Keratinocyte (primary cell): ENCODE results near the gene TKT. TPM values are rescaled to one million over a fixed set of nuclear protein-coding genes. Genes with fewer than 3 reads are reported as not detected.

Experiments
- DNase-seq: peaks from one replicate; pipeline ENCODE4 v3.0.0-alpha.2; 2011; ENCODE audit warnings: low read depth, missing footprints, low spot score
- FAIRE-seq: peaks from 2 replicates; lab custom pipeline; 2011; peaks lifted over from hg19 to GRCh38; lab: Jason Lieb, UNC
- H2AFZ ChIP-seq: 2 replicates; pipeline ENCODE4 v1.6.0; 2012; ENCODE audit warnings: low read length, control low read depth, inconsistent platforms; ENCODE audit not compliant: control insufficient read depth
- H3K27ac ChIP-seq: 2 replicates; pipeline ENCODE4 v1.5.1; 2011; ENCODE audit warnings: low read length; ENCODE audit not compliant: control insufficient read depth, insufficient read depth
- H3K27me3 ChIP-seq: 3 replicates; pipeline ENCODE4 v1.6.0; 2011; ENCODE audit warnings: low read length; ENCODE audit not compliant: control insufficient read depth, insufficient read depth; ENCODE audit errors: extremely low read depth
- H3K36me3 ChIP-seq, 2 experiments: 2 replicates in 1 of 2; 3 replicates in 1 of 2; pipeline ENCODE4 v1.5.1; 2011; ENCODE audit warnings: low read length in 2 of 2, mild to moderate bottlenecking in 1 of 2; ENCODE audit not compliant: control insufficient read depth in 2 of 2, insufficient read depth in 2 of 2; ENCODE audit errors: extremely low read depth in 1 of 2
- H3K4me1 ChIP-seq: 3 replicates; pipeline ENCODE4 v1.5.1; 2011; ENCODE audit warnings: low read length; ENCODE audit not compliant: control insufficient read depth, insufficient read depth; ENCODE audit errors: extremely low read depth
- H3K4me2 ChIP-seq: 3 replicates; pipeline ENCODE4 v1.6.0; 2011; ENCODE audit warnings: low read depth, low read length; ENCODE audit not compliant: control insufficient read depth, insufficient read depth; ENCODE audit errors: extremely low read depth
- H3K4me3 ChIP-seq, 3 experiments: fragments of 200-600 bp in 1 of 3; sonication (generic) in 1 of 3; 2 replicates in 2 of 3; 3 replicates in 1 of 3; pipeline ENCODE4 v1.5.1; 2011 to 2016; ENCODE audit warnings: low read length in 3 of 3, mild to moderate bottlenecking in 3 of 3, control low read depth in 2 of 3, inconsistent platforms in 1 of 3, low read depth in 1 of 3, mixed read lengths in 1 of 3, mixed run types in 1 of 3, moderate library complexity in 1 of 3; ENCODE audit not compliant: control insufficient read depth in 2 of 3, insufficient read depth in 2 of 3; ENCODE audit errors: extremely low read depth in 1 of 3
- H3K79me2 ChIP-seq: 2 replicates; pipeline ENCODE4 v1.6.0; 2012; ENCODE audit warnings: low read length; ENCODE audit not compliant: control insufficient read depth, insufficient read depth
- H3K9ac ChIP-seq: 3 replicates; pipeline ENCODE4 v1.6.0; 2011; ENCODE audit warnings: low read length; ENCODE audit not compliant: control insufficient read depth, insufficient read depth; ENCODE audit errors: extremely low read depth
- H3K9me1 ChIP-seq: 3 replicates; pipeline ENCODE4 v1.6.0; 2011; ENCODE audit warnings: low read length; ENCODE audit not compliant: control insufficient read depth, insufficient read depth; ENCODE audit errors: extremely low read depth
- H3K9me3 ChIP-seq: 2 replicates; pipeline ENCODE4 v1.5.1; 2012; ENCODE audit warnings: low read depth, low read length; ENCODE audit not compliant: control insufficient read depth
- H4K20me1 ChIP-seq: 3 replicates; pipeline ENCODE4 v1.6.0; 2011; ENCODE audit warnings: low read length; ENCODE audit not compliant: control insufficient read depth, insufficient read depth; ENCODE audit errors: extremely low read depth
- CTCF ChIP-seq, 3 experiments: IDR thresholded peaks in 1 of 3; conservative IDR thresholded peaks in 1 of 3; optimal IDR thresholded peaks in 1 of 3; 2 replicates in 2 of 3; 3 replicates in 1 of 3; pipeline versions ENCODE3 to v1.5.1; 2011; ENCODE audit warnings: low read length in 3 of 3, mild to moderate bottlenecking in 3 of 3, moderate library complexity in 2 of 3, control low read depth in 1 of 3, inconsistent platforms in 1 of 3; ENCODE audit not compliant: insufficient read depth in 2 of 3; ENCODE audit errors: extremely low read depth in 1 of 3
- EZH2 ChIP-seq: IDR thresholded peaks from one replicate; pipeline ENCODE4 v1.6.1; 2012; ENCODE audit warnings: inconsistent platforms, mild to moderate bottlenecking, low read length, moderate library complexity
- dilution Hi-C: fragments of 300-500 bp; cut with MboI; formaldehyde crosslinking; loops from one replicate; pipeline ENCODE4 v1.7.0; 2020; ENCODE audit warnings: low sequenced_read_pairs; ENCODE audit not compliant: extremely low pct_ligation_motif_present
- polyA plus RNA-seq, 5 experiments: library from polyadenylated mRNA; depleted of rRNA in 3 of 5; stranded (reverse) in 3 of 5; stranded (forward) in 1 of 5; unstranded in 1 of 5; fragments of >200 nt; gene quantifications; 1 replicate in 1 of 5; 2 replicates in 3 of 5; 3 replicates in 1 of 5; pipeline versions ENCODE4 v1.2.1 to v1.2.3, GENCODE V29; 2011 to 2012; ENCODE audit warnings: missing spikeins in 2 of 5, low read depth in 1 of 5, low replicate concordance in 1 of 5
- small RNA-seq, 3 experiments: library from RNA; depleted of rRNA; stranded (forward); fragments of <200 nt; gene quantifications; one replicate each; pipeline ENCODE3, GENCODE V24; 2012; ENCODE audit warnings: low read depth in 3 of 3, low replicate concordance in 1 of 3; ENCODE audit not compliant: insufficient read length in 3 of 3

TKT gene
- polyA plus RNA-seq, 1 donor (not counting 4 experiments of a cell fraction or from before 2014, with no cell fraction given) = 266 TPM

GRCh38 chr3:53175613-53176540, 79.9 kb downstream of the TKT start:
- H3K9me1 ChIP-seq = no peaks in the 10 kb centered on the region
- H3K4me1 ChIP-seq = no peaks in the 10 kb centered on the region
- no peak overlapping the region for H2AFZ ChIP-seq
- H3K9me3 ChIP-seq = no peaks in the 10 kb centered on the region
- DNase-seq (no peak), FAIRE-seq (no peak)
- no peak for TF ChIP-seq CTCF (optimal IDR thresholded peaks at IDR 0.05 in 1 of 3, IDR thresholded peaks at IDR 0.05 in 1 of 3, conservative IDR thresholded peaks at IDR 0.05 in 1 of 3; ENCODE audit: extremely low read depth in 1 of 3, insufficient read depth in 2 of 3, low read length in 3 of 3)
- no peak for TF ChIP-seq EZH2
- H3K27me3 ChIP-seq = no peaks in the 10 kb centered on the region
- no peak overlapping the region for H3K9ac ChIP-seq
- no peak overlapping the region for H3K4me2 ChIP-seq
- no peaks in the 10 kb centered on the region for H3K79me2 ChIP-seq
- dilution Hi-C loops = no loop called here
- no peak overlapping the region for H3K27ac ChIP-seq
- no peak overlapping the region for H3K4me3 ChIP-seq
- peaks cover 2% of the 10 kb centered on the region for H4K20me1 ChIP-seq
- peaks cover 10 to 28% of the 10 kb centered on the region in 2 experiments for H3K36me3 ChIP-seq

Small RNA genes lying within 50 kb of the gene (small RNA-seq; reads per million reads assigned to genes)
- 0 reads per million in 3 experiments for gene RF00019

Other genes starting within 250 kb of the TKT start
- gene SFMBT1, start 209.9 kb downstream of the TKT start, polyA plus RNA-seq = 2.1 to 4.7 TPM (median 4.1 TPM) in 3 replicates
- gene RFT1, start 125.6 kb downstream of the TKT start, polyA plus RNA-seq = 25.5 to 34.4 TPM (median 29.6 TPM) in 3 replicates
- 24.7 to 32.1 TPM (median 25.1 TPM) in 3 replicates for gene PRKCD, start 94.8 kb downstream of the TKT start, polyA plus RNA-seq
- gene DCP1A, start 91.5 kb upstream of the TKT start, polyA plus RNA-seq = 15.0 to 16.1 TPM (median 15.9 TPM) in 3 replicates
- 0.06 to 0.20 TPM in 2 of 3 replicates, not detected in the other for gene CACNA1D, start 238.6 kb upstream of the TKT start, polyA plus RNA-seq